GM21390 (cell line): ENCODE data around the gene PDZD7.

Experiments
- ATAC-seq: cut with Tn5 transposase; IDR thresholded peaks from one replicate; pipeline ENCODE4 v1.9.1; 2021; ENCODE audit not compliant: unreplicated experiment

PDZD7 gene

DNA sequence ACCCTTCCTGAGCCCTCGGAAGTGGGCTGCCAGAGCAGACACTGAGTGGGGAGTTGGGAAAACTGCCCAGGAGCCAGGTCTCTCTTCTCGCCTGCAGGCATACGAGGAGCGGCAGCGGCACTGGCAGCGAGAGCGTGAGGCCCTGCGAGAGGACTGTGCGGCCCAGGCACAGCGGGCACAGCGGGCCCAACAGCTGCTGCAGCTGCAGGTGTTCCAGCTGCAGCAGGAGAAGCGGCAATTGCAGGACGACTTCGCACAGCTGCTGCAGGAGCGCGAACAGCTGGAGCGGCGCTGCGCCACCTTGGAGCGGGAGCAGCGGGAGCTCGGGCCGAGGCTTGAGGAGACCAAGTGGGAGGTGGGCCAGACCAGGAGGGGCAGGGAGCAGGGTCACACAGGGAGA lies 25.6 kb downstream of the PDZD7 start:
- no peak for ATAC-seq

DNA sequence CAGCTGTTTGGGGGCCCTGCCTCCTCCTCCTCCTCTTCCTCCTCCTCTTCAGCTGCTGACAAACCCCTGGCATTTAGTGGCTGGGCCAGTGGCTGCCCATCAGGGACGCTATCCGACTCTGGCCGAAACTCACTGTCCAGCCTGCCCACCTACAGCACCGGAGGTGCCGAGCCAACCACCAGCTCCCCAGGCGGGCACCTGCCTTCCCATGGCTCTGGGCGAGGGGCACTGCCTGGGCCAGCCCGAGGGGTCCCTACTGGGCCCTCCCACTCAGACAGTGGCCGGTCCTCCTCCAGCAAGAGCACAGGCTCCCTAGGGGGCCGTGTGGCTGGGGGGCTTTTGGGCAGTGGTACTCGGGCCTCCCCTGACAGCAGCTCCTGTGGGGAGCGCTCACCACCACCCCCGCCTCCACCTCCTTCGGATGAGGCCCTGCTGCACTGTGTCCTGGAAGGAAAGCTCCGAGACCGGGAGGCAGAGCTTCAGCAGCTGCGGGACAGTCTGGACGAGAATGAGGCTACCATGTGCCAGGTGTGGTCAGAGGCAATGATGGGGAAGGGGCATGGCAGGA lies 27.2 kb downstream of the PDZD7 start:
- no peak for ATAC-seq

DNA sequence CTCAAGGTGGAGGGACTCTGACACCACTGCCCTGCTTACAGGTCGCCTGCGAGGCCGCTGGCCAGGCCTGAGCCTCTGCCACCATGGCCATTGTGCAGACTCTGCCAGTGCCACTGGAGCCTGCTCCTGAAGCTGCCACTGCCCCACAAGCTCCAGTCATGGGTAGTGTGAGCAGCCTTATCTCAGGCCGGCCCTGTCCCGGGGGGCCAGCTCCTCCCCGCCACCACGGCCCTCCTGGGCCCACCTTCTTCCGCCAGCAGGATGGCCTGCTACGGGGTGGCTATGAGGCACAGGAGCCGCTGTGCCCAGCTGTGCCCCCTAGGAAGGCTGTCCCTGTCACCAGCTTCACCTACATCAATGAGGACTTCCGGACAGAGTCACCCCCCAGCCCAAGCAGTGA lies 28.5 kb downstream of the PDZD7 start:
- no peak for ATAC-seq

DNA sequence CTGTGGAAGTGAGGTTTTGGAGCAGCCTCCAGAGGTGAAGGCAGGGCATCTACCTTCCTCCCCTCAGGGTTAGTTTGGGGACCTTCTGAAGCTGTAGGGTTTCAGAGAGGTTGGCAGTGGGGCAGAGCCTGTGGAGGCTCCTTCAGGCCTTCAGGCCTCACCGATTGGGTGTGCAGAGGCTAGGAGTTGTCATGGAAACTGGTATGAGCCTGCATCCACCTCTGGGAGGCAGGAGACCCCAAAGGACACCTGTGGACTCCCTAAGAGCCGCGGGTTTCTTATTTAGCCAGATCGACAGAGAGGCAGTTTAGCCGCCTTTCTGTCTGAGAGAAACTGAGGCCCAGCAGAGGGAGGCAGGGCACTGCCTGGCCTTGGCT lies 29.3 kb downstream of the PDZD7 start:
- no peak for ATAC-seq

DNA sequence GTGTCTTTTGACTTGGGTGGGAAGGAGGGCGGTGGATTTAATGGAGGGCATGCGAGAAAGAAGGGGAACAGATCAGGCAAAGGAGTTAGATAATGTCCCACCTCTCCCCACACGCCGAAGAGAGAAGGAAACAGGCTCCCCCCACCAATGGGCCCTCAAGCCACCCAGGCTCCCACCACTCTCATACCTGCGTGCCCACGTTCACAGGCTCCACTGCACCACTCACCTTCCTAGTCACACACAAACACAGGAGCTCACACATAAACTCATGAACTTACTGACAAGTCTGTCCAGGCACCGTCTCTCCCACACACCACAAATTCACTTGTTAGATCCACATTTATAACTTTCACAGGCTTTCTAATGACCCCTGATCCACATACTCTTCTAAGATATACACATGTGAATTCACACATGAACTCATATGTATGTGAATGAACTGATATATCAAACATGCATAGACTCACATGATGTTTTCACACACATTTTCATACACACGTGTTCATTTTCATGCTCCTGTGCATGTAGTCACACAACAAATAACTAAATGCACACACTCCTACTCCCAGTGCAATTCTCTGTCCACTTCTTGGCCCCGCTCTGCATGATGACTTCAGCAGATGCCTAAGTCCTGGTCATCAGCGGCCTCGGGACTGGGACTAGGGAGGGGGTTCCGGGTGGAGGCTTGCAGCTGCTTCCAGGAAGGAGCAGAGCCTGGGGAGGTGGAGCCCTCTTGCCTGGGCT lies 29.8 kb downstream of the PDZD7 start:
- no peak for ATAC-seq

DNA sequence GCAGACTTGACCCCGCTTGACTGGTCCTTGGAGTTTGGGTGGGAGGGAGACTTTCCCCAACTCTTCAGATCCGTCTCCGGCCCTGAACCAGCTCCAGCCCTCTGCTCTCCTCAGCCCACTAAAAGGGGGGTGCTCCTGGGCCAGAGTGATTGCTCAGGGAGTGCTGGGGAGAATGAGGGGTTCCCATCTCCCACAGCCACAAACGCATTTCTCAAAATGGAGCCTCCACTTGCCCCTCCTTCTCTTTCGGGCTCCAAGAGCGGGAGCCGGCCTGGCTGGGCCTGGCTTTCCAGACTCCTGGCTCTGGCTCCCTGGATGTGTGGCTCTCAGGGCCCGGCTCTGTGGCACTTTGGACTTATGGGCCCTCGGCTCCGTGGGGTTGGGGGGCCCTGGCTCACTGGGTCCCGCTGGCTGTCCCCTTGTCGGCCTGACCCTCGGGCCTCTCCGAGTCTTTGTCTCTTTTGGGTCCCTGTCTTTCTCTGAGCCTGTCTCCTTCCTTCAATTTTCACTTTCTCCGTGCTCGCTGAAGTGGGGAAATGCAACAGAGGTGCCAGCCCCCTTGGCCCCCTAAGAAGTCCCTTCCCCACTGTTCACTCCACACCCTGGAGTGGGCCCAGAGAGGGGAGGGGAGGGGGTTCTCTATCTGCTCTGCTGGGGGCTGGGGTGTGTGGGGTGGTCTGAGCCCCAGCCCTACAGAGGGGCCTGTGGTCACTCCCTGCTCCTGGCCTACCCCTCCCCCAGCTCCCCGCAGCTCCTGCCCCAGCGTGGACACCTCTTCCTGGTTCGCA lies 30.6 kb downstream of the PDZD7 start:
- ATAC-seq = no peak

DNA sequence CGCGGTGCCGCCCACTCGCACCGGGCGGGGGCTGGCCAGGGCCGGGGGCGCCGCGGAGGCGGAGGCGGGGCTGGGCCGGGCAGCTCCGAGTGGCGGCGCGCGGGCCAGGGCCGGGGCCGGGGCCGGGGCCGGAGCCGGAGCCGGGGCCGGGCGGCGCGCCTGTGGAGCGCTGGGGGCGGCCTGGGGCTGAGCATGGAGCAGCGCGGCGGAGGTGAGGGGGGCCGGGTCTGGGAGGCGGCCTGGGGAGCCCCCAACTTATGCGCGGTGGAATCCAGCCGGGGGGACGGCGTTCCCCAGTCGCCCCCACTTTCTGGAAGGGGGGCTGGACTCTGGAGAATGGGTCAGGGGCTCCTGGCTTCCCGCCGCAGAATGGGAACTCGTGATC lies 31.2 kb downstream of the PDZD7 start, which contains the start of gene LZTS2:
LZTS2 (plus strand) TSS at position 67 of the 385 bp plus-strand sequence. CDS start 2,731 bp downstream, outside the sequence.
- no peak for ATAC-seq

DNA sequence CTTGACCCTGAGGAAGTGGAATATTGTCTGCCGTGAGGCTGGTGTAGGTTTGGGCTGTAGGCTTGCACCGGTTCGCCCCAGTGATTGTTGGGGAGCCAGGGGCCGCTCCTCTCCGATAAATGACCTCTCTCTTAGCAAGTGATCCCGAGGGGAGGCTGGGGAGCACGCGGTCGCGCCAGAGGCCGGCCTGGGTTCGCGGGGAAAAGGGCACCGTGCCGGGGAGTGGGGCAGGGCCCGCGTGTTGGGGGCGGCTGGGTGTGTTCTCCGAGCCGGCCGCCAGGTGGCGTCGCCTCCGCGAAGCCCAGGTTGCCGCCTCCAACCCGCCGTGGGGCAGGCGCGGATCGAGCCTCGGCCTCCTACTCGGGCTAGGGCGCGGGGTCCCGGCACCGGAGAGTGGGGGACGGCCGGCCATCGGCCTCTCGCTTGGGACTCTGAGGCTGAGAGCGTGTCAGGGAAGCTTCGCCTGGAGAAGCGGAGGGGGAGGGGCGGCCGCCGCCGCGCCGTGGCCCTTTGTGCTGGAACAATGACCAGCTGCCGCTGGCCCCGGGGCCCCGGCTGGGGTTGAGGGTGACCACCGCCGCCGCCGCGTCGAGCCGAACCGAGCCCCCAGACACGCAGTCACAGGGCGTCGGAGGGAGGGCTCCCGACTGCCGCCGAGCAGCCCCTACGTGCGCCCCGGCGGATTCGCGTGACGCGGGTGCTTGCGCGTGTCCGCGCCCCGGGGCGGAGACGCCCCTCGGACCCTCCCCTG lies 31.8 kb downstream of the PDZD7 start:
- ATAC-seq = peak; percentile 41

DNA sequence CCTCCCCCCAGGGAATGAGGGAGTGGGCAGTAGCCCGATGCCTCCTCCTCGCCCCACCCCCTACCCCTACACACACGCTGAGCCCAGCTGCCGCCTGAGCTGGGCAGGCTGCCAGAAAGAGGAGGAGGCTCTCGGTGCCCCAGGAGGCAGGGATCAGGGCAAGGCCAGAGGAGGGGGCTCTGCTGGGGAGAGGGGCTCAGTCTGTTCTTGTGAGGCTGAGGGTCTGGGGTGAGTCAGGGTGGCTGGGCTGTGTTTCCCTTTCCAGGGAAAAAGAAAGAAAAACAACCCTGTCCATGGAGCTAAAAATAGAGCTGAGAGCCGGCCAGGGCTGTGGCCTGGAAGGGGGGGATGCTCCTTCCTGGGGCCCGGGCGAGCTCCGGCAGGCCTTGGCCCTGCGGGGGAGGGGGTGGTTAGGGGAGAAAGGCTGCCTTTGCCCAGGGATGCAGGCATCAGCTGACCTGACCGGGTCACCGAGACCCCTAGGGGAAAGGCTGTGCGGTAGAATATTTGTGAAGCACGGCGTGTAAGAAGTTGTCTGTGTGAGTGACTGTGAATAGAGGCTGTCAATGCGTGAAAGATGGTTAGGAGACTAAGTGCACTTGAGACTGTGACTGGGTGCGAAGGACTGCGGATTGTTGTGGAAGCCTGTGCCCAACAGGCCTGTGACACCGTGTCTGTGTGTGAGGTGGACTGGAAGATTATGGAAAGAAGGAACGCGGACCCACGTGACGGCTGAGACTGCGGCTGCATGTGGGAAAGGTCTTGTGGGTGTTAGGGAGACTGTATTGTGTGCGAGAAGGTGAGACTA lies 32.5 kb downstream of the PDZD7 start:
- ATAC-seq = peak; percentile 33

DNA sequence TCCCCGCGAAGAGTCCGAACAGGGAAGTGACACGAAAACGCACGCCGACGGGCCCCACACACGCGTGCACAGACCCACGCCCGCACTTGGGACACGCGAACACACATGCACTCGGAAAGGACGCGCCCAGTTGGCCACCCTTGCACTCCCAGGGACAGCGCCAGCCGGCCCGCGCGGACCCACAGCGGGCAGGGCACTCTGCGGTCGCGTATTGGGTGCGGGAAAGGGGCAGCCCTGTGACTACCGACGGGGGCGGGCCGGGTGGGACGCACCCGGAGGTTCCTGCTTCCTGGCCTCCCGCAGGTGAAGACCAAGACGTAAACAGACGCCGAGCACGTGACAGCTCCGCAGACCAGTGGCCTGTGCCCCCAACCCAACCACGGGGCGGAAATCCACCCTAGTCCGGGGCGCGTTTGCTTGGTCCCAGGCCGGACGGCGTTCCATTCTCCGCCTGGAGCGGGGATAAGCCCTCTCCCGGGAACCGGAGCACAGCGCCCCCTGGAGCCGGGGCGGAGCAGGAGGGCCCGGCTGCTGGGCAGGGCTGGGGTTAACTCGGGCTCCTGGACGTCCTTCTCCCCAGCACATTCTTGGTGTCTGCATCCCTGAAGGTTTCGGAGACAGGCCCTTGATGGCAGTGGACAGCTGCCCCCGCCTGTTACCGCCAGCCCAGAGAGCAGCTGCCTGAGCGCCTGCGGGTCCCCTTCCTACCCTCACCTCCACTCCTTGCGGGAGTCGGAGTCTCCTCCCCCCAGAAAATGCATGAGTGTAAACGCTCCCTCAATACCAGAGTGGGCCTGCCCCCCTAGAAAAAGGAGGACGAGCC lies 33.4 kb downstream of the PDZD7 start:
- ATAC-seq = peak; percentile 34

DNA sequence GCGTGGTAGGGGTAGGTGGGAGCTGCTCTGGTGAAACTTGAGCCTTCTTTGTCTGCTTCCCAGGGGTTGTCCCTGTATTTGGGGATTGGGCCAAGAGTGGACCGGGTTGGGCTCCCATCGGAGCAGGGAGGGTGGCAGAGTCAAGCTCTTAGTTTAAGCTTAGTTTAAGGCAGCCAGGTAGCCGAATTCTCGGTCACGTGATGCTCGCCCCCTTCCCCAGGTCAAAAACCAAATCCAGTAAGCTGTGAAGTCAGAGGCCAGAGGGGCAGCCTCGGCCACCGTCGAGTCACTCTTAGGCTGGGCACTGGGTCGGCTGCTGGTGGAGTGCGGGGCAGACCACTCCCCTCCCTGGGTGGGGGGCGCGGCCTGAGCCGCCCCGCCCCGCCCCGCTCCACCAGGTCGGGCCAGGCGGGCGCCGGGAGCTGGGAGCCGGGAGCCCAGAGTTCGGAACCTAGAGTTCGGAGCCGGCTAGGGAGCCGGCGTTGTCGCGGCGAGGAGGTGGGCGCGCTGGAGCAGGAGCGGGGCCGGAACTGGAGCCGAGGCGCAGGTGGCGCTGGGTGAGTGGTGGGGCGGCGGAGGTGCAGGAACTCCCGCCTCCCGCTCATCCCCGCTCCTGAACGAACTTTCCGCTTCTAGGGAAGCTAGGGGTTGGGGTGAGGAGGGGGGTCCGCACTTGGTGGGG lies 34.1 kb downstream of the PDZD7 start:
- ATAC-seq = peak; percentile 25

DNA sequence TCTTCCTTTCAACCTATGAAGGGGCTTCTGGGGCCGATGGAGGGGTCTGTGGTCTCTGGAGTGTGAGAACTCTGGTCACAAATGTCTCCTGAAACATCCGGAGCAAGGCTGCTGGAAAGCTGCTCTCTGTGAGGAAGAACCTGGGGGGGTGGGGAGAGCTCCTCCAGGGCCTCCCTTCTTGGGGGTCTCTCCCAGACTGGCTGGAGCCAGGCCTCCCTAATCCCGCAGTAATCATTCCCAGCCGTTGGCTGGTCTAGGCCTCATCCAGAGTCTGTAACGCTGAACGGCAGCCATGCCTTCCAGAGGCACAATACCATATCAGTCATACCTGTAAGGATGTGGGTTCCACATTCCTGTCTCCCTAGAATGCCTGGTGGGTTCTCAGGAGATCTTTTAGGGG lies 35.7 kb downstream of the PDZD7 start:
- no peak for ATAC-seq

DNA sequence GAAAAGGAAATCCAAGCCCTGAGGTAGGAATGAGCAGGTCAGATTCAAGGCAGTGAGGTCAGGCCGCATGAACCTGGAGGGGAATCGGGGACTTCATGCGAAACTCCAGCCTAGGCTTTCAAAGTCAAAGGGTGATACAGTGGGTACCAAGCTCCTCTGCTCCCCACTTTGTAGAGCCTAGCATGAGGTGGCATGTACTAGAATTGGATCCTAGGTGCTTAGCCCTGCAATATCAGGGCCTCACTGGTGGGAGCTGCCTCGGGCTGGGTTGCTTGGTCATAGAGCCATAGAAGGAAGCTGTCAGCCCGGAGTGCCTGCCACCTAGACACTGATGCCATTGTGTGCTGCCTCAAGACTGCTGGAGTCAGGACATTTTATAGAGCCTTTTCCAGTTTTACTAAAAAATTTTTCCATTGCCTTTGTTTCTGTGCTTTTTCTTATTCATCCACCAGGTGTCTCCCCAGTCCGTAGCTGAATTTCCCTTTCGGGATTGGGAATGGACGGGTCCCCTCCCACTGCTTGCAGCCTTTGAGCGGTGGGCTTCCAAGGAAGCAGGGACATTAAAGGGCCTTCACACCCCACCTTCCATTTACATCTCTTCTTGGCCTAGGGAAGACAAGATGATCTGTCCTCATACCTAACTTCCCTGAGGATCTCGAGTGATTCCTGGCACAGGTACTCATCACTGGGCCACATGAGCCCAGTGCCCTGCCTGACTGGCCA lies 36.8 kb downstream of the PDZD7 start:
- ATAC-seq = no peak

DNA sequence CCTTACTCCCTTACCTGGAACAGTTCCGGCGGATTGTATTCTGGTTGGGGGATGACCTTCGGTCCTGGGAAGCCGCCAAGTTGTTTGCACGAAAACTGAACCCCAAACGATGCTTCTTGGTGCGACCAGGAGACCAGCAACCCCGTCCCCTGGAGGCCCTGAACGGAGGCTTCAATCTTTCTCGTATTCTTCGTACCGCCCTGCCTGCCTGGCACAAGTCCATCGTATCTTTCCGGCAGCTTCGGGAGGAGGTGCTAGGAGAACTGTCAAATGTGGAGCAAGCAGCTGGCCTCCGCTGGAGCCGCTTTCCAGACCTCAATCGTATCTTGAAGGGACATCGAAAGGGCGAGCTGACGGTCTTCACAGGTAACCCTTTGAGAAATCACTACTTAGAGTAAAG lies 41.8 kb downstream of the PDZD7 start:
- ATAC-seq = no peak

DNA sequence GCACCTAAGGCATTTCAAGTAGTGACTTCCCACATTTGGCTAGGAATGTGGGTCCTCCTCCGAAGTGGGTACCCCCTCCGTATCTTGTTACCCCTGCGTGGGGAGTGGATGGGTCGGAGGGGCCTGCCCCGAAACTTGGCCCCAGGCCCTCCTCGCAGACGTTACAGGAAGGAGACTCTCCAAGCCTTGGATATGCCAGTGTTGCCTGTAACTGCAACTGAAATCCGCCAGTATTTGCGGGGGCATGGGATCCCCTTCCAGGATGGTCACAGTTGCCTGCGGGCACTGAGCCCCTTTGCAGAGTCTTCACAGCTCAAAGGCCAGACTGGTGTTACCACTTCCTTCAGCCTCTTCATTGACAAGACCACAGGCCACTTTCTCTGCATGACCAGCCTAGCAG lies 42.8 kb downstream of the PDZD7 start:
- ATAC-seq = no peak

DNA sequence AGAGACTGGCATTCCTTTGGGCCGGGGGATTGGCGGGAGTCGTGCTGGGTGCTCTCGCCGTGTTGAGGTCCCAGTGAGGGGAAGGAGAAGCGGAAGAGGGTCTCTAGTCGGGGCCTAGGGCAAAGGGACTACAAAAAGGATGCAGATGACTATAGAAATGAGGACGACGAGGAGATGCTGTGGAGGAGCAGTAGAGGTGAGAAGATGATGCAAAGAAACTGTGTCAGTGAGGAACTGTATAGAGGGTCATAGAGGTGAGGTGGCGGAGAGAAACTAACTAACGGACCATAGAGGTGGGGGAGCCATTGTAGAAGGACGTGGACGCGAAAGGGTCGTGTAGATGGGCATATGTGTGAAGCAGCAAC lies 43.3 kb downstream of the PDZD7 start:
- ATAC-seq = no peak

DNA sequence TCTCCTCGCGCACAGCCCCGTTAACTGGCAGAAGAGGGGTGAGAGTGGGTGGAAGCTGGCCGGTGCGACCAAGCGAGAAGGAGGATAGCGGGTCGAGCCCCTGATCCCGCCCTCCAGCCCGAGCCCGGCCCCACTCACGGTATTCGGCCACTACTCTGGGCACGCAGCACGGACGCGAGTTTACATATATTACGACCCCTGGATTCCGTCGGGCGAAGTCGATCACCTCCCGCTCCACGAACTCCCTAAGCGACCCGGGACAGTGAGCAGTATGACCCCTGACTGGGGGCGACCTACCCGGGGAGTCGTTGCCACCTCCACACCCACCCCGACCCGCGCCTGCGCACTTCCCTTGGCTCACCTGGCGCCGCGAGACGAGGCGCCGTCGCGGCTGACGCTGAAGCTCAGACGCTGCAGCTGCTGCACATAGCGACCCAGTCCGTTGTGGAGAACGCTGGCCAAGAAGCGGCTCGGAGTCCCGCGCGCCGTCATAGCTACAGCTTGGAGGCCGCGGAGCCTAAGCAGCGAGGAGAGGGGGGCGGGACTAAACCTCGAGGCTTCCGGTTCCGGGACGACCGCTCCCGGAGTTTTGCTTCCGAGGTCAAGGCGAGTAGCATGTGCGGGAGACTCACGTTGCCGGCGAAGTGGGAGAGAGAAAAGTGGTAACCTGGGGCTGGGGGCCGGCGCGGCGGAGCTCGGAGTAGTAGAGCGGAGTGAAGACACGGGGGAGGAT lies 43.8 kb downstream of the PDZD7 start, which contains the start of the genes MRPL43 and TWNK:
MRPL43 (minus strand) TSS at position 546 of the 733 bp plus-strand sequence; CDS start at position 492, 54 bp downstream.
TWNK (plus strand) TSS at position 592 of the 733 bp plus-strand sequence. CDS start 668 bp downstream, outside the sequence.
- ATAC-seq = peak; percentile 88

DNA sequence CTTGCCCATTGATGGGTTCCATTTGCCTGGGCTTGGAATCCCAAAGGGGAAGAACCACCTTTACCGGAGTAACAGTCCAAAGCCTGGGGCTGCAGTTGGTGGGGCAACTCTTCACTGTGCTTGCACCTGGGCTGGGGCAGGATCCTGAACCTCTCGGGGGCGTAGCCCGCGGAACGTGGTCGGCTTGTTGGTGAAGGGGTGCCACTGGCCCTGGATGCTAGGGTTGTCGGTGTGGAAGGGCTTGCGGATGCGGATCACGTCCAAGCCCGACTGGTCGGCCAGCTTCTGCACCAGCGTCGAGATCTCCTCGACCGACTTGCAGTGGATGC lies 44.3 kb downstream of the PDZD7 start:
- no peak for ATAC-seq
